AG08396 (cell line): ENCODE measurements around the gene RAB1B.
"Not testable (repeated sequence)": the region's sequence is repeated elsewhere in the genome, so short reads cannot be mapped to it uniquely, and the experiment has no call there.

Experiments used
- DNase-seq: peaks from one replicate; pipeline ENCODE4 v3.0.0; 2012; ENCODE audit warnings: low spot score, mixed read lengths

Gene RAB1B

DNA sequence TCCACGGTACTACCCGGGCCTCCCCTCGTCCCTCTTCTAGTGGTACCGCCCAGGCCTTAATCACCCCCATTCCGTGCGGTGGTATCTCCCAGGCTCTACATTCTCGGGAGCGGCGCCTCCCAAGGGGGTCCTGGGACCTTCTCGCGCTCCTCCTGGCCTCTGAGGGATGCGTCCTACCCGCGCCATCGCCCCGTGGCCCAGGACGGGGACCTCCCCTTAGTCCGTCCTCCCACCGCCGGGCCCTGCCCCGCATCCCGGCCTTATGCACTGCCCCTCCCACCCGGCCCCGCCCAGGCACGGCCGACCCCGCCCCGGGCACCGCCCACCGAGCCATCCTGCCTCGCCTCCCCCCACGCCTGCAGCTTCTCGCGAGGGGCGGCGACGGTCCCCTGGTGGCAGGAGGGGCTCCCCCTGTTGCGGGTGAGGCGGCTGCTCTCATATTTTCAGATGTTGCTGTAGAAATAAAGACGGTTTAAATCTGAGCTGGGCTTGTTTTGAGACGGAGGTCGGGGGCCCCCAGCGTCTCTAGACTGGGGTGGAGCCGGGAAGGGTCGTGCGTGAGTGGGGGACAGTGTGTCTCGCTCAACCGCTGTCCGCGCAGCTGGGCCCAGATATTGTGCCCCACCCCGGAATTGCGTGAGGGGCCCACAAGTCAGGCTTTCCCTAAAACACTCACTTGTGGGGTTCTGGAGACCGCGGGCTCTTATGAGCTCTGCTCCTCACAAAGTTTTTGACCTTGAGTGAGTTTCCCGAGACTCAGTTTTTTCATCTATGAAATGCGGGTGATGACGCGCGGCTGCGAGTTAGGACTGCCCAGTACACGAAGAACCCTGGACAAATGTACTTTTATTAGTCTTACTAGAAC lies 828 bp upstream of the RAB1B start:
- peak; percentile 94 for DNase-seq

- peak; percentile 63 for DNase-seq
Observed at GRCh38 chr11:66268952-66269905, 790 bp downstream of the RAB1B start.

- DNase-seq = no peak
Observed at GRCh38 chr11:66271816-66272215, 3.4 kb downstream of the RAB1B start.

DNA sequence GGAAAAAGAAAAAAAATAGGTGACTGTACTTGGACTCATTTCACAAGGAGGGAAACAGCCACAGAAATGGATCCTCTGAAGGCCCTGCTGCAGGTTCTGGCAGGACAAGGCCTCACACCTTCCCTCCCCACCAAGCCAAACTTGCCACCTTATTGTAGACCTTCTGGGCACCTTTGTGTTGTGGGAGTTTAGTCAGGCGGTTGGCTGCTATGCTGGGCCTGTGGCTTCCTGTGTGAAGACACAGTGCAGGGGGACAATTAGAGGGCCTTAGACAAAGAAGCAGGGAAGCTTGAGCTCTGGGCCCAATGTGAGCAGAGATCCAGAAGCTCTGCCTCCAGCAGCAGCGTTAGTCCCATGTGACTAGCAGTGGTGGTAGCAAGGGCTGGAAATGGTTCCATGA lies 4.2 kb downstream of the RAB1B start:
- DNase-seq = no peak

GRCh38 chr11:66274219-66274618 lies 5.8 kb downstream of the RAB1B start:
- no peak for DNase-seq

DNA sequence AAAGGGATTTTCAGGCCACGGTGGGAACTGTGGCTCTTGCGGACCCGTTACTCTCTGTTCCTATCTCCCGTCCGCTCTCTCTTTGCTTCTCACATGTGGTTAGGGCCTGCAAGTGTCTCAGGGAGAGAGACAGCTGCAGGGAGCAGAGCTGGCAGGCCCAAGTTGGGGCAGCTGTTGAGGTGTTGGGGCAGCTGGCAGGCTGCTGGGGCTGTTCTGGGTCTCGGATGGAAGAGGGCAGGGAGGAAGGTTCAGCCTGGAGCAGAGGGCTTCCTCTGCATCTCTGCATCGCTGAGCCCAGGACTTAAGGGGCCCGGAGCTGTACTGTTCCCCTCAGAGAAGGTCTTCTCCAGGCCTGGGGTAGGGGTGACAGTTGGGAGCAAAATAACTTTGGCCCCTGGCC lies 7.0 kb downstream of the RAB1B start:
- no peak for DNase-seq

- DNase-seq = no peak
Observed at GRCh38 chr11:66275984-66276612, 7.7 kb downstream of the RAB1B start.

DNA sequence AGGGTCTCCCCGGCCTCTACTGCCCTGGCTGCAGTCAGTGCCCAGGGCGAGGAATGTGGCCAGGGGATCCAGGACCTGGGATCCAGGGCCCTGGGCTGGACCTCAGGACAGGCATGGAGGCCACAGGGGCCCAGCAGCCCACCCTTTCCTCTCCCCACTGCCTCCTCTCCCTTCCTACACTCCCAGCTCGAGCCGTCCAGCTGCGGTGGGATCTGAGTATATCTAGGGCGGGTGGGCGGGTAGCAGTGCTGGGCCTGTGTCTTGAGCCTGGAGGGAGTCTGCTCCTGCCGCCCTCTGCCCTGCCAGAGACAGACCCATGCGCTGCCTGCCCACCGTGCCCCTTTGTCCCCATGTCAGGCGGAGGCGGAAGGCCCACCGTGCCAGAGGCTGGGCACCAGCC lies 8.2 kb downstream of the RAB1B start:
- not testable (repeated sequence) for DNase-seq

GRCh38 chr11:66277064-66277463 lies 8.6 kb downstream of the RAB1B start:
- not testable (repeated sequence) for DNase-seq

DNA sequence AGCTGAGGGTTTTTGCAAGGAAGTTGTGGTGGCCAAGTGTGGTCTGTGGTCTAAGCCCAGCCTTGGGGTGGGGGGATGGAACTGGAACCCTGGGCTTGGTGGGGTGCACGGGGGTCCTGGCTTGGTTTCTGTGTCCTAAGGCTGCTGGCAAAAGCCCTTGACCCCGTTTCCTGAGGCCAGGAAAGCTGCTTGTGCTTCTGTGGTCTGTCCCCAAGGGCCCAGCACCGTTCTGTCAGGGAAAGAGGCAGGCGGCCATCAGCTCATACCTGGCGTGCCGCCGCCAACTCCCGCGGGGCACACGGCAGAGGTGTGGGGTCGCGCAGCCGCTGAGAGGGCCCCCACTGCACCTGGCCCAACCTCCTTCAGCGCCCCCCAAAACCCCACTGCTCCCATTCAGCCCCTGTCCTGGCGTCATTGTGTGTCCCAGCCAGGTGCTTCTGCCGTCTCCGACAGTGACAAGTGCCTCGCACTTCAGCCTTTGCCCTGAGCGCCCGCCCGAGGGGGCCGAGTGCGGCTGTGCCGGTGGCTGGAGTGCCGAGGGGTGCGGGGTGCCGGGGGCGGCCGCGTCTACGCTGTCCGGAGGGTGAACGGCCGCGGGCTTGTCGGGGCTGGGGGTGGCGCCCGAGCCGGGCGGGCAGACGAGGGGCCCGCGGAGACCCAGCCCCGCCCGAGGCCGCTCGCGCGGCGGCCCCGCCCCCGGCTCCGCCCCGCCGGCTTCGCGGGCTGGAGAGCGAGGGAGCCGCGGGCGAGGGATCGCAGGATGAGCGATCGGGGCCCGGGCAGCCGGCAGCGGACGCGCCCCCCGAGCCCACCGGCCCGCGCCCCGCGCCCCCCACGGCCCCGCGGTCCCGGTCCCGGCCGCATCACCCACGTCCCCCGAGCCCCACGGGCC lies 9.3 kb downstream of the RAB1B start, which contains the start of gene CNIH2:
TSS of gene CNIH2 (plus strand) at position 705 of the 892 bp plus-strand sequence. CDS start 282 bp downstream, outside the sequence.
- DNase-seq = peak; percentile 76

- peak; percentile 60 for DNase-seq
Observed at GRCh38 chr11:66278363-66279091, 10.1 kb downstream of the RAB1B start.

DNA sequence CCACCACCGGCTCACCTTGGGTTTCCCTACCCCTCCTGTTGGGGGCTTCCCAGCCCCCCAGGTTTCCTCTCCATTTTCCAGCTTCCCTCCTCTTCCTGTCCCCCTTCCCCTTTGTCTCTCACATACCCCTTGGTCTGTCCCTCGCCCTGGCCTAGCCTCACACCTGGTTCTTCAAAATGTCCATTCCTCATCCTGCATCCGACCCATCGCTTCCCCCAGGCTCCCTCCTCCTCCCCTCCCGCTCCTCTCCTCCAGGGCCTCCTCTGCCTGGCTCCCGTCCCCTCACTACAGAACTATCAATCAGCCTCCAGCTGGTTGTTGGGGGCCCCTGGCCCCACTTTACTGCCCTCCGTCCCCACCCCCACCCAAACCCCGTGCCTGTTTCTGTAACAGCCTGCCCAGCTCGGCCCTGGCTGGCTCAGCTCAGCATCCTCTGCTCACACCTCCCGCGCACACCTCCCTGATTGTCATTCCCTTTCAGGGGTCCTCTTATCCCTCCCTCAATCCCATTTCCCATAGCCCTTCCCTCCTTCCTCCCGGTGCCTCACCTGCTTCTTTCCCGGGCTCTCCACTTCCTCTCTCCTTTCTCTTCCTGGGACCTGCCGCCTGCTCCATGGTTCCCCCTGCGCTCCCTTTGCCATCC lies 10.8 kb downstream of the RAB1B start:
- DNase-seq = no peak

GRCh38 chr11:66280428-66280827 lies 12.0 kb downstream of the RAB1B start:
- DNase-seq = no peak

- no peak for DNase-seq
Observed at GRCh38 chr11:66281001-66281400, 12.6 kb downstream of the RAB1B start.

DNA sequence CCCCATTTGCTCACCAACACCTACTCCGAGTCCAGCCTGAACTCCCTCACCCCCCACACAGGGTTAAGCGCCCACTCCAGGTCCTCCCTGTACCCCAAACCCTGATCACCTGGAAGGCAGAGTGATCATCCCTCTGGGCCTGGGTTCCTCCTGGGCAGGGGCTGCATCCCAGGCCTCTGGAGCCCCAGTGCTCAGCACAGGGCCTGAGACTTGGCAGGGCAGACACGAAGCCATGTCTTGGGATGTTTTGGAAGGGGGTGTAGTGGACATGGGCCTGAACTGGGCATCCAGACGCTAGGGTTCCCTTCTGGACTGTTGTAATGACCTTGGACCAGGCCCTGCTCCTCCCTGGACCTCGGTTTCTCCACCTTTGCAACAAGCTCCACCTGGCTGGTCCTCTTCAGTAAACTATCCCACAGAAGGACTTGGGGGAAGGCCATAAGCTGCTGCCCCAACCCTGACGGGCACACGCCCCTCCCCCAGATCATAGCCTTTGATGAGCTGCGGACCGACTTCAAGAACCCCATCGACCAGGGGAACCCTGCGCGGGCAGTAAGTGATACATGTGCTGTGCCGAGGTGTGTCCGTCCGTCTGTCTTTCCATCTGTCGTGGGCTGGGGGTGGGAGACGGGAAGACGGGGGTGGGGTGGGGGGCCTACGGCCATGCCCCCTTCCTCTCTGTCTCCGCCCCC lies 13.5 kb downstream of the RAB1B start:
- no peak for DNase-seq

- DNase-seq = peak; percentile 98
Observed at GRCh38 chr11:66282468-66283455, 14.3 kb downstream of the RAB1B start.

DNA sequence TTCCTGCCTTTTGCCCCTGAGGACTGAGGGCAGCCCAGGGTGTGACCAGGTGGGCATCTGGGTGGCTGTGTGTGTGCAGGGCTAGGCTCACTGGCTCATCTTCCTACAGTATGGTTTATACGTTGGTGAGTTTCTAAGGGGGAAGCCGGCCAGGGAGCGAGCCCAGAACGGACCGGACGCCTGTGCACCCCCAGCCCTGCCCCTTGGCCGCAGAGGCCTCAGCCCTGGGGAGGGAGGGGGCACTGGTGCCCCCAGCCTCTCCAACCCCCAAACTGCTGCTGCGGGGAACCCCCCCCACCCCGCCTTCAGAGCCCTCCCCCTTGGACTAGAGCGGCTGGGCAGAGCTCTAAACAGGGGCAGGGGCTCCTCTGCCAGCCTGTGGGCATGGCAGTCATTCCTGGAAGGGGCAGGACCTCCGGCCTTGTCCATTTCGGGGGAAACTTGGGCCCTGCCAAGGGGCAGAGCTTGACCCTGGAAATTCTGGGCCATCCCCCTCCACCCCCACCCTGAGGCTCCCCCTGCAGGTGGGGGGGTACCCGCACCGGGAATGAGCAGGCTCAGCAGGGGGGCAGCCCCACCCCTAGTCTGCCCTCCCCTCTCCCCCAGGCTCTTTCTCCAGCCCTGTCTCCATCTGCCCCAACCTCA lies 15.1 kb downstream of the RAB1B start:
- no peak for DNase-seq
